IMR-90 (cell line): ENCODE data around the gene RNF128. TPM values are rescaled to one million over a fixed set of nuclear protein-coding genes. Genes with fewer than 3 reads are reported as not detected.

ENCODE experiments used
- ATAC-seq: fragments of 200-7000 bp; cut with Tn5 transposase; 2 replicates; pipeline ENCODE4 v1.9.1; 2020; ENCODE audit warnings: low read depth, mild to moderate bottlenecking, moderate library complexity
- BruUV-seq: library from RNA; stranded (reverse); fragments of 400-500 nt; replicated peaks from 2 replicates; lab custom pipeline; 2021; lab: Mats Ljungman, UMichigan
- CTCF ChIA-PET: fragments of 300-600 bp; formaldehyde crosslinking; extraction: SDS; loops from one replicate; lab custom pipeline; 2021; ENCODE audit warnings: antibody characterized with exemption; lab: Yijun Ruan, JAX
- POLR2A ChIA-PET: fragments of 300-600 bp; sonication (Branson Sonifier 250); formaldehyde crosslinking; loops from one replicate; lab custom pipeline; 2022; ENCODE audit warnings: antibody characterized with exemption; ENCODE audit not compliant: unreplicated experiment; lab: Charles Lee
- DNase-seq: peaks from one replicate; pipeline ENCODE4 v3.0.0; 2013
- H2AFZ ChIP-seq: replicated peaks from 2 replicates; pipeline ENCODE3; 2013; ENCODE audit warnings: low read length, mild to moderate bottlenecking; ENCODE audit not compliant: poor library complexity
- H2AK5ac ChIP-seq: 2 replicates; pipeline ENCODE4 v1.6.1; 2013; ENCODE audit warnings: low read depth, low read length, inconsistent platforms
- H2AK9ac ChIP-seq: replicated peaks from 2 replicates; pipeline ENCODE3; 2013; ENCODE audit warnings: mild to moderate bottlenecking, low read depth, low read length, moderate library complexity; ENCODE audit not compliant: poor library complexity
- H2BK120ac ChIP-seq: 2 replicates; pipeline ENCODE4 v1.6.1; 2013; ENCODE audit warnings: low read depth, low read length, inconsistent platforms
- H2BK15ac ChIP-seq: 3 replicates; pipeline ENCODE4 v1.6.1; 2013; ENCODE audit warnings: low read depth, low read length, inconsistent platforms
- H2BK20ac ChIP-seq: 2 replicates; pipeline ENCODE4 v1.6.1; 2013; ENCODE audit warnings: low read depth, mild to moderate bottlenecking, inconsistent platforms, low read length, moderate library complexity
- H2BK5ac ChIP-seq: 2 replicates; pipeline ENCODE4 v1.6.1; 2013; ENCODE audit warnings: mild to moderate bottlenecking, low read depth, low read length, inconsistent platforms; ENCODE audit not compliant: poor library complexity, severe bottlenecking
- H3K14ac ChIP-seq: replicated peaks from 2 replicates; pipeline ENCODE4 v1.6.1; 2013; ENCODE audit warnings: low read depth, low read length, inconsistent platforms
- H3K18ac ChIP-seq: 2 replicates; pipeline ENCODE4 v1.6.1; 2013; ENCODE audit warnings: low read depth, low read length, control low read depth
- H3K23ac ChIP-seq: 2 replicates; pipeline ENCODE4 v1.6.1; 2013; ENCODE audit warnings: low read depth, low read length, inconsistent platforms
- H3K27ac ChIP-seq: 2 replicates; pipeline ENCODE4 v1.5.1; 2013; ENCODE audit warnings: mild to moderate bottlenecking, control low read depth, low read length; ENCODE audit not compliant: insufficient read depth
- H3K27me3 ChIP-seq: 2 replicates; pipeline ENCODE4 v1.6.1; 2013; ENCODE audit warnings: low read length; ENCODE audit not compliant: control insufficient read depth, insufficient read depth
- H3K36me3 ChIP-seq: 2 replicates; pipeline ENCODE4 v1.6.1; 2013; ENCODE audit warnings: low read length, mixed read lengths; ENCODE audit not compliant: control insufficient read depth, insufficient read depth
- H3K4ac ChIP-seq: 2 replicates; pipeline ENCODE4 v1.6.1; 2013; ENCODE audit warnings: low read depth, low read length, inconsistent platforms
- H3K4me1 ChIP-seq: 2 replicates; pipeline ENCODE4 v1.6.1; 2013; ENCODE audit warnings: low read length, mixed read lengths; ENCODE audit not compliant: control insufficient read depth, insufficient read depth
- H3K4me2 ChIP-seq: 2 replicates; pipeline ENCODE4 v1.6.1; 2013; ENCODE audit warnings: low read depth, mild to moderate bottlenecking, control low read depth, low read length, moderate library complexity
- H3K4me3 ChIP-seq: 2 replicates; pipeline ENCODE4 v1.5.1; 2013; ENCODE audit warnings: low read depth, mild to moderate bottlenecking, control low read depth, low read length, moderate library complexity; ENCODE audit not compliant: insufficient read depth
- H3K56ac ChIP-seq: 2 replicates; pipeline ENCODE4 v1.6.1; 2013; ENCODE audit warnings: low read length, inconsistent platforms; ENCODE audit not compliant: insufficient read depth; ENCODE audit errors: extremely low read depth
- H3K79me1 ChIP-seq, 2 experiments: 2 replicates each; pipeline ENCODE4 v1.6.1; 2013; ENCODE audit warnings: low read length in 2 of 2, inconsistent platforms in 1 of 2, low read depth in 1 of 2
- H3K9ac ChIP-seq: 2 replicates; pipeline ENCODE4 v1.6.1; 2013; ENCODE audit warnings: low read depth, low read length, control low read depth
- H3K9me1 ChIP-seq: 2 replicates; pipeline ENCODE4 v1.6.1; 2013; ENCODE audit warnings: low read length, inconsistent platforms; ENCODE audit not compliant: insufficient read depth
- H3K9me3 ChIP-seq: 2 replicates; pipeline ENCODE4 v1.6.1; 2013; ENCODE audit warnings: low read length; ENCODE audit not compliant: control insufficient read depth, insufficient read depth
- H4K20me1 ChIP-seq: 2 replicates; pipeline ENCODE4 v1.6.1; 2013; ENCODE audit warnings: low read length, inconsistent platforms; ENCODE audit not compliant: insufficient read depth
- H4K5ac ChIP-seq: 2 replicates; pipeline ENCODE4 v1.6.1; 2013; ENCODE audit warnings: mild to moderate bottlenecking, low read depth, low read length, control low read depth
- H4K8ac ChIP-seq, 2 experiments: 2 replicates each; pipeline ENCODE4 v1.6.1; 2013; ENCODE audit warnings: low read depth in 2 of 2, low read length in 2 of 2, control low read depth in 1 of 2, inconsistent platforms in 1 of 2
- H4K91ac ChIP-seq: 2 replicates; pipeline ENCODE4 v1.6.1; 2013; ENCODE audit warnings: low read depth, low read length, inconsistent platforms; ENCODE audit not compliant: insufficient read depth
- BHLHE40 ChIP-seq: fragments of 150-350 bp; IDR thresholded peaks from 2 replicates; pipeline ENCODE4 v1.6.1; 2016; ENCODE audit warnings: mild to moderate bottlenecking, low read depth, low read length
- CEBPB ChIP-seq: IDR thresholded peaks from 2 replicates; pipeline ENCODE4 v1.6.1; 2012; ENCODE audit warnings: low read depth, low read length, improper control_type of control experiment
- CHD1 ChIP-seq: IDR thresholded peaks from 2 replicates; pipeline ENCODE4 v1.6.1; 2012; ENCODE audit warnings: low read depth, low read length, improper control_type of control experiment
- ELK1 ChIP-seq: fragments of 150-350 bp; IDR thresholded peaks from 2 replicates; pipeline ENCODE4 v1.6.1; 2016; ENCODE audit warnings: low read depth, mild to moderate bottlenecking, low read length, moderate library complexity, borderline replicate concordance
- FOS ChIP-seq: fragments of 150-350 bp; IDR thresholded peaks from 2 replicates; pipeline ENCODE4 v1.6.1; 2016; ENCODE audit warnings: low read depth, low read length
- MAFK ChIP-seq: IDR thresholded peaks from 2 replicates; pipeline ENCODE4 v1.6.1; 2012; ENCODE audit warnings: low read depth, low read length, improper control_type of control experiment
- MAZ ChIP-seq: IDR thresholded peaks from 2 replicates; pipeline ENCODE4 v1.6.1; 2012; ENCODE audit warnings: low read depth, mild to moderate bottlenecking, low read length, improper control_type of control experiment, moderate library complexity, borderline replicate concordance
- MXI1 ChIP-seq: IDR thresholded peaks from 2 replicates; pipeline ENCODE4 v1.6.1; 2012; ENCODE audit warnings: low read depth, mild to moderate bottlenecking, low read length, moderate library complexity, borderline replicate concordance
- NFE2L2 ChIP-seq: fragments of 150-350 bp; IDR thresholded peaks from 2 replicates; pipeline ENCODE4 v1.6.1; 2016; ENCODE audit warnings: low read depth, mild to moderate bottlenecking, low read length
- POLR2A ChIP-seq: IDR thresholded peaks from 2 replicates; pipeline ENCODE4 v1.6.1; 2012; ENCODE audit warnings: mild to moderate bottlenecking, low read depth, low read length
- RAD21 ChIP-seq: IDR thresholded peaks from 2 replicates; pipeline ENCODE4 v1.6.1; 2012; ENCODE audit warnings: low read length, improper control_type of control experiment
- RCOR1 ChIP-seq: IDR thresholded peaks from 2 replicates; pipeline ENCODE4 v1.6.1; 2012; ENCODE audit warnings: mild to moderate bottlenecking, low read length, improper control_type of control experiment; ENCODE audit not compliant: insufficient replicate concordance
- RFX5 ChIP-seq: IDR thresholded peaks from 2 replicates; pipeline ENCODE4 v1.8.0; 2012; ENCODE audit warnings: low read depth, mild to moderate bottlenecking, low read length, moderate library complexity
- SMC3 ChIP-seq: fragments of 150-350 bp; IDR thresholded peaks from 2 replicates; pipeline ENCODE4 v1.6.1; 2016; ENCODE audit warnings: low read depth, mild to moderate bottlenecking, antibody characterized with exemption, low read length, moderate library complexity
- WGBS, 2 experiments: methylation state at CpG; one replicate each; pipeline versions ENCODE4 v1.1.5 to v1.1.7; 2013; ENCODE audit warnings: missing lambda C conversion rate in 2 of 2; ENCODE audit not compliant: insufficient read length in 1 of 2; ENCODE audit errors: extremely low coverage in 2 of 2; 5-methylcytosine and 5-hydroxymethylcytosine counted together
- dilution Hi-C: fragments of 300-500 bp; cut with HindIII; formaldehyde crosslinking; loops from one replicate; pipeline ENCODE4 v1.14.3; 2018; ENCODE audit warnings: low sequenced_read_pairs; ENCODE audit not compliant: unreplicated experiment
- in situ Hi-C: fragments of 300-500 bp; cut with MboI; formaldehyde crosslinking; loops from 3 replicates; pipeline ENCODE4 v1.14.3; 2019; ENCODE audit warnings: low sequenced_read_pairs, inconsistent platforms, mixed read lengths
- intact Hi-C: fragments of 100-400 bp; cut with micrococcal nuclease; formaldehyde crosslinking; loops from 2 replicates; pipeline ENCODE4 v1.10.0; 2022
- polyA plus RNA-seq, 3 experiments: library from polyadenylated mRNA; depleted of rRNA; stranded (reverse); fragments of >200 nt; gene quantifications; 2 replicates each; pipeline ENCODE4 v1.2.3, GENCODE V29; 2012; ENCODE audit warnings: low replicate concordance in 1 of 3
- total RNA-seq: library from RNA; depleted of rRNA; stranded (reverse); fragments of >200 nt; gene quantifications from 2 replicates; pipeline ENCODE4 v1.2.3, GENCODE V29; 2012
- TF ChIP-seq, protein P1 (sequence below): conservative IDR thresholded peaks from 2 replicates; pipeline ENCODE4 v1.5.1; 2012; ENCODE audit warnings: mild to moderate bottlenecking, low read depth, low read length, improper control_type of control experiment
- TF ChIP-seq, protein P2 (sequence below): fragments of 150-350 bp; IDR thresholded peaks from 2 replicates; pipeline ENCODE4 v1.6.1; 2017; ENCODE audit warnings: mild to moderate bottlenecking, antibody characterized with exemption, low read length, low read depth

Gene RNF128
- total and polyA plus RNA-seq, 2 of the 4 experiments (the other 2 are of a cell fraction), result 3.0 to 4.8 TPM

GRCh38 chrX:106780264-106780663, 53.8 kb downstream of the RNF128 start:
- Histone ChIP-seq H2BK15ac (no peak overlapping the region), H3K9me1 (no peaks in the 10 kb centered on the region), H3K4me2 (no peak overlapping the region), H2AK5ac (no peak overlapping the region), H3K4me1 (no peaks in the 10 kb centered on the region), H2AFZ (no peak overlapping the region), H3K4me3 (no peak overlapping the region), H2BK20ac (no peak overlapping the region), H3K56ac (no peak overlapping the region), H3K36me3 (no peaks in the 10 kb centered on the region), H3K9ac (no peak overlapping the region), H3K27me3 (peaks cover 6% of the 10 kb centered on the region), H3K4ac (no peak overlapping the region), H4K91ac (no peak overlapping the region), H2BK5ac (no peak overlapping the region), H3K79me1 (no peaks in the 10 kb centered on the region), H2BK120ac (no peak overlapping the region), H3K27ac (no peak overlapping the region), H3K18ac (no peak overlapping the region), H4K20me1 (no peaks in the 10 kb centered on the region), H4K5ac (no peak overlapping the region), H2AK9ac (no peak overlapping the region), H3K9me3 (no peaks in the 10 kb centered on the region), H4K8ac (no peak overlapping the region), H3K14ac (no peak overlapping the region), H3K23ac (no peak overlapping the region)
- BruUV-seq, result no TSS peak
- in situ Hi-C loops, result loop anchor here (25.0 kb wide), 1 partner anchor 293 kb away; no protein-coding TSS in a partner anchor
- no CpG with 5 or more reads among the region's 2 CpGs for WGBS, 2 experiments
- intact Hi-C loops, result no loop called here
- TF ChIP-seq RFX5 (no peak), NFE2L2 (no peak), CEBPB (no peak), RCOR1 (no peak), ELK1 (no peak), MXI1 (no peak), MAFK (no peak), RAD21 (no peak), POLR2A (no peak), BHLHE40 (no peak), MAZ (no peak), FOS (no peak), CHD1 (no peak), SMC3 (no peak)
- TF ChIP-seq, protein P1, sequence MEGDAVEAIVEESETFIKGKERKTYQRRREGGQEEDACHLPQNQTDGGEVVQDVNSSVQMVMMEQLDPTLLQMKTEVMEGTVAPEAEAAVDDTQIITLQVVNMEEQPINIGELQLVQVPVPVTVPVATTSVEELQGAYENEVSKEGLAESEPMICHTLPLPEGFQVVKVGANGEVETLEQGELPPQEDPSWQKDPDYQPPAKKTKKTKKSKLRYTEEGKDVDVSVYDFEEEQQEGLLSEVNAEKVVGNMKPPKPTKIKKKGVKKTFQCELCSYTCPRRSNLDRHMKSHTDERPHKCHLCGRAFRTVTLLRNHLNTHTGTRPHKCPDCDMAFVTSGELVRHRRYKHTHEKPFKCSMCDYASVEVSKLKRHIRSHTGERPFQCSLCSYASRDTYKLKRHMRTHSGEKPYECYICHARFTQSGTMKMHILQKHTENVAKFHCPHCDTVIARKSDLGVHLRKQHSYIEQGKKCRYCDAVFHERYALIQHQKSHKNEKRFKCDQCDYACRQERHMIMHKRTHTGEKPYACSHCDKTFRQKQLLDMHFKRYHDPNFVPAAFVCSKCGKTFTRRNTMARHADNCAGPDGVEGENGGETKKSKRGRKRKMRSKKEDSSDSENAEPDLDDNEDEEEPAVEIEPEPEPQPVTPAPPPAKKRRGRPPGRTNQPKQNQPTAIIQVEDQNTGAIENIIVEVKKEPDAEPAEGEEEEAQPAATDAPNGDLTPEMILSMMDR, result no peak
- TF ChIP-seq, protein P2, sequence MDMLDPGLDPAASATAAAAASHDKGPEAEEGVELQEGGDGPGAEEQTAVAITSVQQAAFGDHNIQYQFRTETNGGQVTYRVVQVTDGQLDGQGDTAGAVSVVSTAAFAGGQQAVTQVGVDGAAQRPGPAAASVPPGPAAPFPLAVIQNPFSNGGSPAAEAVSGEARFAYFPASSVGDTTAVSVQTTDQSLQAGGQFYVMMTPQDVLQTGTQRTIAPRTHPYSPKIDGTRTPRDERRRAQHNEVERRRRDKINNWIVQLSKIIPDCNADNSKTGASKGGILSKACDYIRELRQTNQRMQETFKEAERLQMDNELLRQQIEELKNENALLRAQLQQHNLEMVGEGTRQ, result no peak
- dilution Hi-C loops, result no loop called here
- CTCF ChIA-PET, result no interaction called here
- no peak for ATAC-seq
- POLR2A ChIA-PET, result no interaction called here
- no peak for DNase-seq
